Stimulated activated naive B cell treated with anti-CD40 and anti-IgM and Interleukin-4, amounts not matched to agents 10 μg/mL and 1 μg/mL and 100 μg/mL, for 72 hours (primary cell): Measurements from ENCODE around the gene PARD3.

ENCODE experiments used
- ATAC-seq, 2 donors: fragments of 150-1000 bp; cut with Tn5 transposase; replicated peaks; 2 replicates each; pipeline ENCODE4 v1.10.0; 2021; ENCODE audit warnings: moderate library complexity in 1 of 2
- DNase-seq: peaks from one replicate; pipeline ENCODE4 v3.0.0; 2021
- H3K27ac Mint-ChIP-seq: one replicate; pipeline ENCODE4 v1.8.0; 2022; ENCODE audit warnings: mild to moderate bottlenecking, mixed read lengths
- H3K27me3 Mint-ChIP-seq, 2 donors: one replicate each; pipeline ENCODE4 v1.8.0; 2022; ENCODE audit warnings: mixed read lengths in 2 of 2
- H3K36me3 Mint-ChIP-seq, 2 donors: one replicate each; pipeline ENCODE4 v1.8.0; 2022; ENCODE audit warnings: mixed read lengths in 2 of 2, mild to moderate bottlenecking in 1 of 2
- H3K4me1 Mint-ChIP-seq, 2 donors: one replicate each; pipeline ENCODE4 v1.8.0; 2022; ENCODE audit warnings: mixed read lengths in 2 of 2, mild to moderate bottlenecking in 1 of 2
- H3K4me3 Mint-ChIP-seq, 2 donors: one replicate each; pipeline ENCODE4 v1.8.0; 2022; ENCODE audit warnings: mild to moderate bottlenecking in 2 of 2, mixed read lengths in 2 of 2, moderate library complexity in 1 of 2
- H3K9me3 Mint-ChIP-seq, 2 donors: one replicate each; pipeline ENCODE4 v1.8.0; 2022; ENCODE audit warnings: mixed read lengths in 2 of 2, mild to moderate bottlenecking in 1 of 2

Gene PARD3

DNA sequence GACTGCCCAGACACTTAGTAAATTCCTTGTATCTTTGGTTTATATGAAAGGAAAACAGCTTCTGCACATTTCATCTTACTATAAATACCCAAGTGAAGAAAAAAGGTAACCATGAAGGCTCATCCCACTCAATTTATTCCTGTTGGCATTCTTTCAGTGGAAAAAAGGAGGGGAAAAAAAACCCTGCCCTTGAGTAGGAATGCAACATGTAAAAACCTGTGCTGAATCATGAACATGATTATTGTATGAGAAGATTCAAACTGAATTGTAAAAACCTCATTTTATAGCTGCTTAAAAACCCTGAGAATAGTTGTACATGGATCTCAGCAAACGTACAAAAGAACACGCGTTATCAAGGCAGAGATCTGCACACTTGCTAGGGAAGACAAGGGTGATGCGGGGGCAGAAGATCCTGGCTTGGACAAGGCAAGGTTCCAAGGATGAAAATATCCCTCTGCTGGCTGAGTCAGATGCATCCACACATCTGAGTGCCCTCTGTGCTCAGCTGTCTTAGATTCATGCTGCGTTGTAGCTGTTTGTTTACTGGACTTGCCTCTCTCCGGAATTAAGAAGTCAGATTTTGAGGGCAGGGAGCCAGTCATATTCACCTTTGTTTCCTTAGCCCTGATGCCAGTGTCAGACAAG is 658.2 kb downstream of the PARD3 start:
- ATAC-seq (no peak), DNase-seq (no peak)
- Mint-ChIP-seq H3K27ac (no peak overlapping the region), H3K27me3 (no peaks in the 10 kb centered on the region), H3K36me3 (no peaks in the 10 kb centered on the region), H3K9me3 (no peaks in the 10 kb centered on the region), H3K4me3 (no peak overlapping the region), H3K4me1 (no peaks in the 10 kb centered on the region)

DNA sequence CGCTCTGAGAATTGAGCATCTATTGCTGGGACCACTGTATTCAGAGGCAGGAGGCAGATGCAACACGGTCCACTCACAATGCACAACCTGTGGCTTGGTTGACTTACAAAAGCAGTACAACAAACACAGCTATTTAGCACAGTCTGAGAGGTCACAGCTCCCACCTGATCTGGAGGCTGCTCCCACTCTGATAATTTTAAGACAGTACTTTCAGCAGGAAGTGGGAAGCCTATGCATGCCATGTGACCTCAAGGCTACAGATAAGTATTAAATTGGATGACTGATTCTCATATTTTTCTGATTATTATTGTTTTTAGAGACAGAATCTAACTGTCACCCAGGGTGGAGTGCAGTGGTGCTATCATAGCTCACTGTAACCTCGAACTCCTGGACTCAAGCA is 659.3 kb downstream of the PARD3 start:
- H3K27ac Mint-ChIP-seq, result no peak overlapping the region
- no peak overlapping the region for H3K4me3 Mint-ChIP-seq
- DNase-seq, result no peak
- ATAC-seq, result no peak
- no peaks in the 10 kb centered on the region for H3K4me1 Mint-ChIP-seq
- no peaks in the 10 kb centered on the region for H3K27me3 Mint-ChIP-seq
- H3K9me3 Mint-ChIP-seq, result no peaks in the 10 kb centered on the region
- H3K36me3 Mint-ChIP-seq, result no peaks in the 10 kb centered on the region

DNA sequence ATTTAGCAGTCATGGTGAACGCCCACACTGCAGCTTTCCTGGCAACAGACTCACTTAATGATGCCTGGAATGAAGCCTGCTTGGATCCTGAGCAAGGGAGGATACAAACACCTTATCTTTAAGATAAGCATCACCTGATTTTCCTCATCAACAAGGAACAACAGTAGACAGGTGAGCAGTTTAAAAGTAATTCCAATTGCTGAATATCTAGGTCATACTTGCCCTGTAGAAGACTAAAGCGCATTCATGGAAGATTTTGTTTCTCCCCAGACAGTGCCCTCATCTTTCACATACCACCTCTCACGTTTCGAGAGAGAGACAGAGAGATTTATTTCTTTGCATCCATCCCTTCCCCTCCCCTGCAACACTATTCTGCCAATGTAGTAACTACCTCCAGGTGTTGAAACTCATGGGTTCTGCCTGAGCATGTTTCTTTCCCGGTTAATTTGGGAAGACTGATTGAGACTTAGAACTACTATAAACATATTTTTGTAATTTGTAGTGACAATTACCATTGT is 660.7 kb downstream of the PARD3 start:
- Mint-ChIP-seq H3K4me1 (no peaks in the 10 kb centered on the region), H3K9me3 (no peaks in the 10 kb centered on the region), H3K27me3 (no peaks in the 10 kb centered on the region), H3K36me3 (no peaks in the 10 kb centered on the region), H3K4me3 (no peak overlapping the region), H3K27ac (no peak overlapping the region)
- no peak for DNase-seq
- ATAC-seq, result no peak

DNA sequence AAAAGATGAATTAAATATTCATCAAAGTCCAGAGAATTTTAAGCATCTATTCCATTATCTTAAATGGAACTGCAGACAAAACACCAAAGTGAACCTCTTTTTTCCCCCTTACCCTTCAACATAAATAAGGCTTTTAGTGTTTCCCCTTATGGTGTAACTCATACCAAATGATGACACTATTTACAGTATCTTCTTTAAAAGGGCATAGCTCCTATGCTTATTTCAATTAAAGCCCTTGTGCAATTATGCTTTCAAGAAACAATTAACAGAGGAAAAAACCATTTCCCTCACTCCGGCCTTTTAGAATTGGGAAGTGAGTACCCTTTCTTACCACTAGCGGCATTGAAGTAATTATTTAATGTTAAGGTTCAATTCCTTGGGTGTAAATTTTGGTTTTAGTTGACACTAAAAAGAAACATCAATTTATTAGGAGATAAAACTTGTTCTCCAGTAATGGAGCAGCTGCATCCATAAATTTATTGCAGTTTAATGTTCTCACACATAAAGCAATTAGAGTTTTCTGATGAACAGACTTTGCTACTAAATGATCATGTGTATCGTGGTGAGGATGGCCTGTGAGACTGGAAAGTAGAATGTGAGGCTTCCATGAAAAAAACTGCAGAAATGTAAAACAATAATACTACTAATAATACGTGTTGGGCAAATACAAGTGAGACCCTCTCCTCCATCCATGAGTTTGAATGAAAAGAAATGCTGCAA is 661.3 kb downstream of the PARD3 start:
- H3K4me1 Mint-ChIP-seq, result no peaks in the 10 kb centered on the region
- no peak overlapping the region for H3K27ac Mint-ChIP-seq
- H3K27me3 Mint-ChIP-seq, result no peaks in the 10 kb centered on the region
- DNase-seq (no peak), ATAC-seq (no peak)
- H3K9me3 Mint-ChIP-seq, result no peaks in the 10 kb centered on the region
- H3K36me3 Mint-ChIP-seq, result no peaks in the 10 kb centered on the region
- no peak overlapping the region for H3K4me3 Mint-ChIP-seq

DNA sequence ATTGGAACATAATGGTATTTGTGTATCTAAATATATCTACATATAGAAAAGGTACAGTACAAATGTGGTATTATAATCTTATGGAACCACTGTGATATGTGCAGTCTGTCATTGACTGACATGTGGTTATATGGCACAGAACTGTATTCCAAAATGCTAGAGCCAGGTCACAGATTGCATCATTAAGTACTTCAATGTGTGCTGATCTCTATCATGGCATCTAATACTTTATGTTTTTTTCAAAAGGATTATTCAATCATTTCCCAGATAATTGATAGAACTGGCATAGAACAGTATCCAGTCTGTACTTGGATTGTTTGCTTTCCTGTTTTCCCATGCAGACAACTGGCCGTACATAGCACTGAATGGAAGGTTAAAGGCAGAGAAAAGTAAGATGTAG is 662.7 kb downstream of the PARD3 start:
- H3K4me3 Mint-ChIP-seq, result no peak overlapping the region
- DNase-seq (no peak), ATAC-seq (no peak)
- no peaks in the 10 kb centered on the region for H3K27me3 Mint-ChIP-seq
- H3K36me3 Mint-ChIP-seq, result no peaks in the 10 kb centered on the region
- H3K27ac Mint-ChIP-seq, result no peak overlapping the region
- no peaks in the 10 kb centered on the region for H3K4me1 Mint-ChIP-seq
- H3K9me3 Mint-ChIP-seq, result no peaks in the 10 kb centered on the region

DNA sequence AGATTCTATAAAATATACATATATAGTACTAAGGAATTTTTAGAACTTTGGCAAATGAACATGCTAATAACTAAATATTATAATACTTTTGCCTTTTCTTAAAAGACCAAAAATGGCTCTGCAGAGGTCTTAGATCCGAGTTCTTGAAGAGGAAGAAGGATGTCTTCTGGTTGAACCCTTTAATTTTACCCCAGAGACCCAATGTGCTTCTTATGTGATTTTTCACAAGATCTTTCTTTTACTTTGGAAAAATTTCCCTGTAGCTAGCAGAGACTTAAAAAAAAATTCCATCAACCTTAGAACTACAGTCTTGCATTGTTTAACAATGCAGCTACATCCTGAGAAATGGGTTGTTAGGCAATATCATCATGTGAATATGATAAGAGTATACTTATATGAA is 663.2 kb downstream of the PARD3 start:
- H3K36me3 Mint-ChIP-seq, result no peaks in the 10 kb centered on the region
- DNase-seq, result no peak
- H3K4me1 Mint-ChIP-seq, result no peaks in the 10 kb centered on the region
- no peak overlapping the region for H3K4me3 Mint-ChIP-seq
- H3K27ac Mint-ChIP-seq, result no peak overlapping the region
- no peak for ATAC-seq
- no peaks in the 10 kb centered on the region for H3K9me3 Mint-ChIP-seq
- no peaks in the 10 kb centered on the region for H3K27me3 Mint-ChIP-seq

DNA sequence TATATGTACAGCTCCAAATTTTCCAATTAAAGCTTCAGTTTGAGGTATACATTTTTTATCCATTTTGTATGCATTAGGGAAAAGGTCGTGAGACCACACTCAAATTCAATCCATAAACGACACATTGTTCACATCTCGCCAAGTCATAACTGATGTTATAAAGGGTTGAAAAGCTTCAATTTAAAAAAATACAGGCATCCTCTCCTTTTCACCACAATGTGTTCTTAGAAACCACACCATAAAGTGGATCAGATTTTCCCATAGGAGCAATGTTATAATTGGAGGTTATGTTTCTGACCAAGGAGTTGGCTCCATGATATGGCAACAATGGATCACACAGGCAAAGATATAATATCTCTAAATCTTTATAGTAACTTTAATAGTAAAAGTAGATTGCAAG is 663.6 kb downstream of the PARD3 start:
- H3K27ac Mint-ChIP-seq, result no peak overlapping the region
- H3K36me3 Mint-ChIP-seq, result no peaks in the 10 kb centered on the region
- H3K4me3 Mint-ChIP-seq, result no peak overlapping the region
- H3K9me3 Mint-ChIP-seq, result no peaks in the 10 kb centered on the region
- no peaks in the 10 kb centered on the region for H3K4me1 Mint-ChIP-seq
- ATAC-seq (no peak), DNase-seq (no peak)
- H3K27me3 Mint-ChIP-seq, result no peaks in the 10 kb centered on the region

DNA sequence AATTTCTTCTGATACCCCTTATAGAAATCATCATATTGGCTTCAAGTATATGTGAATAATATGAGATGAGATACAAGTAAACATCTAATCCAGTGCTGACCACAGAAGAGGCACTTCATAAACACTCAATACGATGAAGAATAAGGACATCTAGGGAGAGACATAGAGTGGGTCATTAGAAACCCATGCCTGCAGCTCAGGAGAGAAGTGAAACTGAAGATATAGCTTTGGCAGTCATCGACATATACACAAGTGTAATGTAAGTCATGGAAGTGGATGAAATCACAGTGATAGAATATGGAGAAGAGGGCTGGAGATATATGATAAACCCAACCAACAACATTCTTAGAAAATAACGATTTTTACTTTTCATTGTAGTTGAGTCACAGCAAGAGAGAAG is 665.0 kb downstream of the PARD3 start:
- Mint-ChIP-seq H3K4me1 (no peaks in the 10 kb centered on the region), H3K9me3 (peaks cover 1 to 6% of the 10 kb centered on the region in 2 donors), H3K27ac (no peak overlapping the region), H3K4me3 (no peak overlapping the region), H3K27me3 (no peaks in the 10 kb centered on the region), H3K36me3 (no peaks in the 10 kb centered on the region)
- ATAC-seq, result no peak
- no peak for DNase-seq

DNA sequence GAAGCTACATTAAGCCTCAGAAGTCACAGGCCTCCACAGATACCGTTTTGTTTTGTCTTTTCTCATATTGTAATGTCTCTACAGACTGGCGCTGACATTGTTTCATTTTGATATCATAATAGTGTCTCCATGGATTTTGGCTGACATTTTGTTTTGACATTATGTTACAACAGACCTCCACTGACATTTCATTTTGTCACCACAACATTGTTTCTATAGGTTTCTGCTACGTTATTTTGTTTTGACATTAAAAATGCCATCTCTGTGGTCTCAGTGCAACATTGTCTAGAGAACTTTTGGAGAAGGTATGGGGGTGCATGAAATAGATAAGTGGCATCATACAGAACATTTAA is 666.8 kb downstream of the PARD3 start:
- Mint-ChIP-seq H3K27me3 (no peaks in the 10 kb centered on the region), H3K4me1 (no peaks in the 10 kb centered on the region), H3K9me3 (peaks cover 1 to 6% of the 10 kb centered on the region in 2 donors), H3K27ac (no peak overlapping the region), H3K4me3 (no peak overlapping the region), H3K36me3 (no peaks in the 10 kb centered on the region)
- no peak for DNase-seq
- no peak for ATAC-seq

DNA sequence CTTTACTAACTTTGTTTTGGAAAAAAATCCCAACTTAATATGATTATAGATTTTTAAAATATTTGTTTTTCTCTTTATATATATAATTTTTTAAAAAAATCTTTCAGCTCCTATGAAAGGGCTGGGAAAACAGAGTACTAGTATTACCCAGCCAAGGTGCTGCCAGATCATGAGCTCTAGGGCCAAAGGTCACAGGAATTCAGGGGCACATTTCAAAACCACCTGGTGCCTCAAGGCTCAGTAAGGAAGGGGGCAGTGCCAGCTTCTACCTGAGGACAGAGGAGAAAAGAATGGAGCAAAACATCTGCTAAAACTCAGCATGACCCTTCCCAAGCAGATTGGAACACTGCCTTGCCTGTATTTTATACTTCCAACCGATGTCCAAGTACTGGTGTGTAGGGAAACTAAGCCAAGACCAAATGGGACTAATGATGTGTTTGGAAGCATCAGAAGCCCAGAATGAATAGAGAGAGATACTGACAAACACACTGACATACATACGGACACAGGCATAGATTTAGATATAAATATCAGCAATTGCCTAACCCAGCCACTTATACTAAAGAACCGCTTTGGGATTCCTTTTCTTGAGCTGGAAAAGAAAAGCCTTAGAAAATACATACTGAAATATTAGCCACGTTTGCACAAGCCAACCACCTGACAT is 667.3 kb downstream of the PARD3 start:
- ATAC-seq, result no peak
- peaks cover 1 to 7% of the 10 kb centered on the region in 2 donors for H3K9me3 Mint-ChIP-seq
- H3K27ac Mint-ChIP-seq, result no peak overlapping the region
- H3K4me3 Mint-ChIP-seq, result no peak overlapping the region
- no peaks in the 10 kb centered on the region for H3K4me1 Mint-ChIP-seq
- no peak for DNase-seq
- H3K36me3 Mint-ChIP-seq, result no peaks in the 10 kb centered on the region
- no peaks in the 10 kb centered on the region for H3K27me3 Mint-ChIP-seq

DNA sequence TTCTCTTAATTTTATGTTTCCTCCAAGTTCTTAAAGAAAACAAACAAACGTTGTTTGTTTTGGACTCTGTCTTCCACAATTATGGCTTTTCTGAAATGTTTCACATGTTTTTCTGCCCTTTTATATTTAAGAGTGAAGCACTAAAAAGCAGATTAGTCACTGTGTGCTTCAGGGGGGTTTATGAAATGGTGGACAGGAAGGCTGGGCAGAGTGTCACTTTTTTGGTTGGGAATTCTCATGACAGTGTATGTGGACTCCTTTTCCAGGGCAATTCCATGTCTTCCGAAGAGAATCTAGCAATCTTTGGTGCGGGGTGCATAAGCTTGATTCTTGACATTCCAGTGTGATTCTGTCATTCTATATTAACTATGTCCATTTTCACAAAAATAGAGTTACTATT is 669.4 kb downstream of the PARD3 start:
- DNase-seq (no peak), ATAC-seq (no peak)
- H3K27me3 Mint-ChIP-seq, result no peaks in the 10 kb centered on the region

DNA sequence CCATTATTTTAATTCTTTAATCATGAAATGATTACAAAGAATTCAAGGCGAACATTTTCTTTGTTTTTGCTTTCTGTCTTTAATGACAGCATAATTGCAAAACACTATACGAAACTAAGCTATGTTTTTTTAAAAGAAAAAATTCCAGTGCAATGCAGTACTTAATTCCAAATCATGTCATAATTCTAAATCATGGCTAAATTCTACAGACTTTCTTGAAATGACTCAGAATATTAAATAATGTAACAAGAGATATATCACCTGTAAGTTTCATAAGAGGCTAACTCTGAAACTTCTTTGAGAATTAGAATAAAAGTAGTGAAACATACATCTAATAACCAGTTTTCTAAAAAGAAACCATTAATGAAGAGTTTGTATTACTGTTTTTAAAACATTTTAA is 671.6 kb downstream of the PARD3 start:
- ATAC-seq (no peak), DNase-seq (no peak)
- peaks cover 1 to 9% of the 10 kb centered on the region in 2 donors for H3K9me3 Mint-ChIP-seq
- no peaks in the 10 kb centered on the region for H3K4me1 Mint-ChIP-seq
- no peaks in the 10 kb centered on the region for H3K27me3 Mint-ChIP-seq
- no peak overlapping the region for H3K4me3 Mint-ChIP-seq
- H3K27ac Mint-ChIP-seq, result no peak overlapping the region
- no peaks in the 10 kb centered on the region for H3K36me3 Mint-ChIP-seq

More for the DNA sequence above, 669.4 kb downstream of the PARD3 start:
- Mint-ChIP-seq H3K27ac (no peak overlapping the region), H3K36me3 (no peaks in the 10 kb centered on the region), H3K9me3 (peaks cover 1 to 9% of the 10 kb centered on the region in 2 donors), H3K4me1 (no peaks in the 10 kb centered on the region), H3K4me3 (no peak overlapping the region)

DNA sequence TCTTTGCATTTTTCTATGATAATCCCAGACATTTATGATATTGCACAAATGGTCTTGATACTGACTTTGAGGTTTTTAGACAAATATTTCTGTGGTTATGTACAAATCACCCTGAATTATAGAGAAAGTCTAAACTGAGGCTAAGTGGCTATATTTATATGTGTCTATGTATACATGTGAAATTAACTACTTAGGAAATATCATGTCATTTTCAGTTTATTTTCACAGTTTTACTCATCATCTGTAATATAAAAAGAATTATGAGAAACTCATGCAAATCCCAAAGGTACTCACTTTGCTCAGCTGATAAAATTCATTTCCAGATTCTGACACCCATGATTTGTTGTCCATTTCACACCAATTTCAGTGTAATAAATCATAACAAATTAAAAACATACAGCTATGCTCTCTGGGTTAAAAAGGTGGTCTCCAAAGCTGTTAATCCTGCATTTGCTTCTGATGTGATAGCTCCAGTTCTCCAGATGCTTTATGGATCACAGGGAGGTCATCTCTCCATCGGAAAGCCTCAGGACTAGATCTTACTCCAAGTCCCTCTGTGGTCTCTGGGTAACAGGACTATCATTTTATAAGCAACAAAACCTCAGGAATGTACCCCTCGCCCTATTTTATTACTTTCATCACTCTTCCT is 673.9 kb downstream of the PARD3 start:
- Mint-ChIP-seq H3K36me3 (no peaks in the 10 kb centered on the region), H3K9me3 (peaks cover 1 to 9% of the 10 kb centered on the region in 2 donors), H3K27ac (no peak overlapping the region), H3K27me3 (no peaks in the 10 kb centered on the region), H3K4me3 (no peak overlapping the region), H3K4me1 (no peaks in the 10 kb centered on the region)
- ATAC-seq (peak in 1 of 2 donors; percentile 31), DNase-seq (no peak)

DNA sequence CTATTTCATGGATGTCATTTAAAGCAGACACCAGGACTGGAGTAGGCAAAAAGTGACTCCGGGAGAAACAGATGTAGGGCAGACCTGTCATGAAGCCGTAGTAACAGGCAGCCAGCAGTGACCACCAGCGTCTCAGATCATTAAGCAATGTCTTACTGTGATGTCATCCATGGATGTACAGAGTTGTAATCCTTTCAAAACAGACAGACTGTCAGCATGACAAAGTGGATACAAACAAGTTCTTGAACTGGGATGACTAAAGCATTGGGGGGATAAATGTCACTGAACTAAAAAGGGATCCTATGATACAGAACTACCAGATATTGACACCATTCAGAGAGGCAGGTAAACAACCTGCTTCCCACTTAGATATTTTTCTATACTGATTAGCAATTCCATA is 675.5 kb downstream of the PARD3 start:
- Mint-ChIP-seq H3K4me3 (no peak overlapping the region), H3K27me3 (no peaks in the 10 kb centered on the region), H3K4me1 (no peaks in the 10 kb centered on the region), H3K36me3 (no peaks in the 10 kb centered on the region), H3K27ac (no peak overlapping the region), H3K9me3 (peaks cover 0 to 3% of the 10 kb centered on the region in 2 donors)
- ATAC-seq, result no peak
- no peak for DNase-seq
